ENCODE measurements around the gene LIPI.
"Not testable (repeated sequence)": the region's sequence is repeated elsewhere in the genome, so short reads cannot be mapped to it uniquely, and the experiment has no call there.

Gene LIPI

DNA sequence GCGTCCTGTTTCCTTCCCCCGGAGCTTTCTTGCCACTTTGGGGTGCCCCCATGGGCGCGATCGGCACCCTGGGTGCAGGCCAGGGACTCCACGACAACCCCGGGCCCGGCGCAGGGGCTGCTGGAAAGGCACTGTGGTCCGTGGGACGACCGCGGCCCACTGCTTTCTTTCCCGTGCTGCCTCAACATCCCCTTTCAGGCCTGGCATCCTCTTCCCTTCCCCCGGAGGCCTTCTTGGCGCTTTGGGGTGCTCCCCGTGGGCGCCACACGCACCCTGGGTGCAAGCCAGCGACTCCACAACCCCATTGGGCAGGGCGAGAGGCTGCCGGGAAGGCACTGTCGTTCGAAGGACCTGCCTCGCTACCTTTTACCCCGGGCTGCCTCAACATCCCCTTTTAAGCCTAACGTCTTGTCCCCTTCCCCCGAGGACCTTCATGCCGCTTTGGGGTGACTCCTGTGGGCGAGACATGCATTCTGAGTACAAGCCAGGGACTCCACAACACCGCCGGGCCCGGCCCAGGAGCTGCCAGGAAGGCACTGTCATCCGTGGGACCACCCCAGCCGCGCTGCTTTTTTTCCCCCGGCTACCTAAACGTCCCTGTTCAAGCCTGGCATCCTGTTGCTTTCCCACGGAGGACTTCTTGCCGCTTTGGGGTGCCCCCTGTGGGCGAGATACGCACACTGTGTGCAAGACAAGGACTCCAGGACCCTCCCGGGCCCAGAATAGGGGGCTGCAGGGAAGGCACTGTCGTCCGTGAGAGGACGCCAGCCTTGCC is 137.8 kb downstream of the LIPI start:
- no peak for DNase-seq

DNA sequence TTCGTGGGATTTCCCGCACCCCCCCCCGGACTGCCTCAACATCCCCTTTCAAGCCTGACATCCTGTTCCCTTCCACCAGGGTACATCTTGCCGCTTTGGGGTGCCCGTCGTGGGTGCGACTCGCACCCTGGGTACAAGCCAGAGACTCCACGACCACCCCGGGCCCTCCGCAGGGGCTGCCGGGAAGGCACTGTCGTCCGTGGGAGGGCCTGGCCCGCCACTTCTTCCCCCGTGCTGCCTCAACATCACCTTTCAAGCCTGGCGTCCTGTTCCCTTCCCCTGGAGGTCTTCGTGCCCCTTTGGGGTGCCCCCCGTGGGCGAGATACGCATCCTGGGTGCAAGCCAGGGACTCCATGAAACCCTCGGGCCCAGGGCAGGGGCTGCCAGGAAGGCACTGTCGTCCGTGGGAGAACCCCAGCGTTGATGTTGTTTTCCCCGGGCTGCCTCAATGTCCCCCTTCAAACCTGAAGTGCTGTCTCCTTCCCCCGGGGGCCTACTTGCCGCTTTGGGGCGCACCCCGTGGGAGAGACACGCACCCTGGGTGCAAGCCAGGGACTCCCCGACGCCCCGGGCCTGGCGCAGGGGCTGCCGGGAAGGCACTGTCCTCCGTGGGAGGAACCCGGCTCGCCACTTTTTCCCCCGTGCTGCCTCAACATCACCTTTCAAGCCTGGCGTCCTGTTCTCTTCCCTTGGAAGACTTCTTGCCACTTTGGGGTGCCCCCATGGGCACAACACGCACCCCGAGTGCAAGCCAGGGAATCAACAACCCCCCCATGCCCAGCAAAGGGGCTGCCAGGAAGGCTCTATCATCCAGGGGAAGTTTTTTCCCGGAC is 138.6 kb downstream of the LIPI start:
- DNase-seq = no peak

DNA sequence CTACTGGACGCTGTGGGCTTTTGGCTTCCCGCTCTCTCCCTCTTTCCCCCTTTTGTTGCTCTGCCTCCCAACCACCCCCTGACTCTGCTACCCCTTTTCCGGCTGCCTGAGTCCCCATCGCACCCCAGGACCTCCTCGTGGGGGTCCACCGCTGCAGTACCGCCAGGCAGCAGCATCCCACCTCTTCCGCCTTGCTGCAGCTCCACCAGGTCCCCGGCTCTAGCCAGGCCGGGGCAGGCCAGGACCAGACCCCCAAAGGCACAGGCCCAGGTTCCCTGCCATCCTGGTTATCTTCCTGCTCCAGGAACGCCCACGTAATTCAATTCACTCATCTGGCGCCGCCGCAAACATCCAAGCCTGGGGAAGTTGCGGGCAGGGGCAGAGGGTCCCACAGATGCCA is 139.8 kb downstream of the LIPI start:
- DNase-seq = no peak

DNA sequence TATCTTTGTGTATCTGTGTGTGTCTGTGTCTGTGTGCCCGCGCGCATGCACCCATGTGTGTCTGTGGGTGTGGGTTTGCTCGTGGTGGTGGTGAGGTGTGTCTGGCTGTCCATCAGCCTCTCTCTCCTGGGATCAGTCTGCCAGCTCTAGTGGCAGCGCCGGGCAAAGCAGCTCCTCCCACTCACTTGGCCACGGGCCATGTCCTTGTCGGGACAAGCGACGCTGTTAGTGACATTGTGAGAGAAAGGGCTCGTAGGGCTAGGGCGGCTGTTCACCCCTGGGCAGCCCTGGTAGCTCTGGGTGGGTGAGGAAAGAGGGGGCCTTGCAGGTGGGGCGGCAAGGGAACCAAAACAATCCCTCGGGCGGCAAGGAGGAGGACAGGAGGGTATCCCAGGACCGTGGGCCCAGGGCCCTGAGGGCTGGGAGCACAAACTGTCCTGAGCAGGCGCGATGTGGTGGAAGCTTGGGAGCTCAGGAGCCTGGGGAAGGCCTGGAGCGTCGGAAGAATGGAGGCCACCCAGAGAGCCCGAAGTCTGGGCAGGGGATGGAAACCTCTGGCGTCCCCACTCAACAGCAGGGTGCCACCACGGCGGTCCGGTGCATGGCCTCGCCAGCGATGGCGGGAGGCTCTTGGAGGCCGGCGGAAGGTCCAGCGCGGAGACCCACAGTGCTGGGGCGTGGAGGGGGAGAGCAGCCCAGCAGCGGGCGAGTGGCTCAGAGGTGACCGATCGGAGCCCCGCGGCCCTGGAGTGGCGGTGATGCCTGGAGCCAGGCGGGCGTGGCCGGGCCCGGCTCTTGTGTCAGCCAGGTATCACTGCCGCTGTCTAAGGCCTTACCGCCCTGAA is 140.5 kb downstream of the LIPI start:
- DNase-seq = no peak

DNA sequence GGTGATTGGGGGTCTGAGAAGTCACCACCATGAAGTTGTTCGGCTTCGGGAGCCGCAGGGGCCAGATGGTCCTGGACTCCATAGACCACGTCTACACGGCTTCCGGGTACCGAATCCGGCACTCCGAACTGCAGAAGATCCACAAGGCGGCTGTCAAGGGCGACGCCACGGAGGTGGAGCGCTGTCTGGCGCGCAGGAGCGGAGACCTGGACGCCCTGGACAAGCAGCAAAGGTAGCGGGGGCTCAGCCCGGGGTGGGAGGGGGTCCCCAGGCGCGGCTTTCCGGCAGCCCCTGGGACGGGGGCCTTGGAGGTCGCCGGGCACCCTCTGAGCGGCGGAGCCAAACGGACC is 146.5 kb downstream of the LIPI start:
- no peak for DNase-seq

DNA sequence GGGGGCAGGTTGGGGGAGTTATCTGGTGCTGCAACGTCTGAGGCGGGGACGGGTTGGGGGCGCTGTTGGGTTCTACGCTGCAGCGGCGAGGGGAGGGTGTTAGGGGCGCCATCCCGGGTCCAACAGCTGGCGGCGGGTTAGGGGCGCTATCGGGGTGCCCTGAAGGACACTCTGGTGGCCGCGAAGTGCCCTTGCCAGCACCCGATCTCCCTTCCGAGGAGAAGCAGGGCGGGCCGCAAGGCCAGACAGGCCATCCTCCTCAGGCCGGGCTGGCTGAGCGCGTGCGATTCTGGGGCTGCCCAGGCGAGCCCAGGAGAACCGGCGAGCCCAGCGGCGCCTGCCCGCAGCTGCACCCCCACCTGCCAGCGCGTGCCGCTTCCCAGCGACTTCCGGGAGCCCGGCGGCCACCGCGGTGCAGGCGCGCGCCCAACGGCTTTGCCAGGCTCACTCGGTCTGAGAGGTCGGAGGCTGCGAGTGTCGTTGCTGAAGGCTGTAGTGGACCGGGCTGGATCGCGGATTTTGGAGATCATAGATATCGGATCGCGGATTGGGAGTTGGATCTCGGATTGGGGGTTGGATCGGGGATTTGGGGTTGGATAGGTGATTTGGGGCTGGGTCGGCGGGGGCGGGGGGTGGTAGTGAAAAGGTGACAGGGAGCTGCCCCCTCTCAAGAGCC is 147.0 kb downstream of the LIPI start:
- not testable (repeated sequence) for DNase-seq

DNA sequence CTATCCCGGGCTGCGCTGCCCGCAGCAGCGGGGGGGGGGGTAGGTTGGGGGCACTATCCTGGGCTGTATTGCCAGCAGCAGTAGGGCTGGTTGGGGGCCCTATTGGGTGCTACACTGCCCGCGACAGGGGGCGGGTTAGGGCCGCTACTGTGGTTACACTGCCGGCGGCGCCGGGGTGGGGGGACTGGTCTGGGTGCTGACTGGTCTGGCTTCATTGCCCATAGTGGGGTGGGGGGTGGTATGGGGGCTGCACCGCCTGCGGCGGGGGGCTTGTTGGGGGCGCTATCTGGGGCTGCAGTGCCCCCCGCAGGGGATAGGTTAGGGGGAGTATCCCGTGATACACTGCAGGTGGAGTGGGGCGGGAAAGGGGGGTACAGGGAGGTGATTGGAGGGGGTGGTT is 148.1 kb downstream of the LIPI start:
- DNase-seq = not testable (repeated sequence)

DNA sequence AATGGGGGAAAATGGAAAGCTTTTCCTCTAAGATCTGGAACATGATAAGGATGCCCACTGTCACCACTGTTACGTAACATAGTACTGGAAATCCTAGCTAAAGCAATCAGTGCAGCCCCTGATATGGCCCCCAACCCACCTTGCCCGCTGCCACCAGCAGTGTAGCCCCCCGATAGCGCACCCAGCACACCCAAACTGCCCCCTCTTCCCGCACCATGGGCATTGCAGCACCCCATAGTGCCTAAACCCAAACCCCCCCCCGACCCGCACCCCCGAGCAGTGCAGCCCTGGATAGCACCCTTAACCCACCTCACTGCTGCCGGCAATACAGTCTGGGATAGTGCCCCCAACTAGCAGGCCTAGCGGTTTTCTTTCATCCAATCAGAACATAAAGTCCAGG is 148.9 kb downstream of the LIPI start:
- DNase-seq = not testable (repeated sequence)

DNA sequence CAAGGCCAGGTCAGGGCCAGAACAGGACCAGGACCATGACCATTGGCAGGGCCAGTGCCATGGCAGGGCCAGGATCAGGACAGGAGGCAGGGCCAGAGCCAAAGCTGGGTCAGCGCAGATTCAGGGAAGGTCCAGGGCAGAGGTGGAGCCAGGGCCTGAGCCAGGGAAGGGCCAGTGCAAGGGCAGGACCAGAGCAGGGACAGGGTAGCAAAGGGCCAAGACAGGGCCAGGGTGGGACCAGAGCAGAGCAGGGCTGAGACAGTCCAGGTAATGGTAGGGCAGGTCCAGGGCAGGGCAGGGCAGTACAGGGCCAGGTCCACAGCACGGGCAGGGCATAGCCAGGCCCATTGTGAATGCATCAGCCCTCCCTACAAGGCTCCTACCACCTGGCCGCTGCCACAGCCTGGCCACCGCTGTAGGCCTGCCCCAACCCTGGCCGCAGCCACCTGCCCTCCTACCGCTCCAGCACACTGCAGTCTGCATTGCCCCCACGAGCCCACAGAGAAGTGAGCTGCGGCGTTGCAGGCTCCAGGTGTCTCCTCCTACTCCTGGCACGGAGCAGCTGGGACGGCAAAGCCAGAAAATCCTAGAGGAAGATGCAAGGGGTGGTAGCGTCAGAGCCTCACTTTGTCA is 151.6 kb downstream of the LIPI start:
- not testable (repeated sequence) for DNase-seq
